ENCODE data around the gene ADAMTS16.

ADAMTS16 gene

GRCh38 chr5:5209089-5209488, 69.0 kb downstream of the ADAMTS16 start:
- H3K4me3 ChIP-seq (ENCODE audit: low read length) = no peak overlapping the region
- no peak for TF ChIP-seq CTCF (conservative IDR thresholded peaks at IDR 0.05; ENCODE audit: low read length)
- peak; percentile 3 for DNase-seq (ENCODE audit: low read depth)

- no peak for TF ChIP-seq CTCF (conservative IDR thresholded peaks at IDR 0.05; ENCODE audit: low read length)
- H3K4me3 ChIP-seq (ENCODE audit: low read length) = no peak overlapping the region
- DNase-seq (ENCODE audit: low read depth) = no peak
Observed at GRCh38 chr5:5209510-5210286, 69.6 kb downstream of the ADAMTS16 start.

GRCh38 chr5:5217371-5217770, 77.2 kb downstream of the ADAMTS16 start:
- H3K4me3 ChIP-seq (ENCODE audit: low read length) = no peak overlapping the region
- DNase-seq (ENCODE audit: low read depth) = no peak
- no peak for TF ChIP-seq CTCF (conservative IDR thresholded peaks at IDR 0.05; ENCODE audit: low read length)

- H3K4me3 ChIP-seq (ENCODE audit: low read length) = no peak overlapping the region
- DNase-seq (ENCODE audit: low read depth) = no peak
- TF ChIP-seq CTCF (conservative IDR thresholded peaks at IDR 0.05; ENCODE audit: low read length) = no peak
Observed at GRCh38 chr5:5218396-5218795, 78.3 kb downstream of the ADAMTS16 start.

- no peak for TF ChIP-seq CTCF (conservative IDR thresholded peaks at IDR 0.05; ENCODE audit: low read length)
- DNase-seq (ENCODE audit: low read depth) = no peak
Observed at GRCh38 chr5:5219541-5219940, 79.4 kb downstream of the ADAMTS16 start.

GRCh38 chr5:5220901-5221631, 80.9 kb downstream of the ADAMTS16 start:
- no peak for TF ChIP-seq CTCF (conservative IDR thresholded peaks at IDR 0.05; ENCODE audit: low read length)
- DNase-seq (ENCODE audit: low read depth) = no peak

More at GRCh38 chr5:5219541-5219940, 79.4 kb downstream of the ADAMTS16 start:
- no peak overlapping the region for H3K4me3 ChIP-seq (ENCODE audit: low read length)

GRCh38 chr5:5221724-5222123, 81.6 kb downstream of the ADAMTS16 start:
- TF ChIP-seq CTCF (conservative IDR thresholded peaks at IDR 0.05; ENCODE audit: low read length) = no peak
- no peak overlapping the region for H3K4me3 ChIP-seq (ENCODE audit: low read length)
- DNase-seq (ENCODE audit: low read depth) = peak; percentile 51

More at GRCh38 chr5:5220901-5221631, 80.9 kb downstream of the ADAMTS16 start:
- H3K4me3 ChIP-seq (ENCODE audit: low read length) = no peak overlapping the region

Measured in AG10803 (cell line).